Right lobe of liver (tissue), 6 donors: ENCODE data around the gene TRAPPC12. TPM values are rescaled to one million over a fixed set of nuclear protein-coding genes. Genes with fewer than 3 reads are reported as not detected.

ENCODE experiments used
- ATAC-seq, 4 donors: fragments of 200-7000 bp; cut with Tn5 transposase; one replicate each; pipeline ENCODE4 v1.9.1; 2020; ENCODE audit warnings: mild to moderate bottlenecking in 4 of 4, moderate library complexity in 4 of 4
- DNase-seq, 3 donors: peaks; one replicate each; pipeline ENCODE4 v3.0.0-alpha.2; 2020
- H3K27ac ChIP-seq, 3 donors: fragments of 200-600 bp; one replicate each; pipeline ENCODE4 v1.8.0; 2022
- H3K27me3 ChIP-seq, 2 donors: fragments of 200-600 bp; one replicate each; pipeline ENCODE4 v1.8.0; 2022
- H3K36me3 ChIP-seq, 4 donors: fragments of 200-600 bp; sonication (generic) in 1 of 4; one replicate each; pipeline versions ENCODE4 v1.5.1 to v1.8.0; 2017 to 2022; ENCODE audit warnings: control low read depth in 1 of 4
- H3K4me1 ChIP-seq, 4 donors: fragments of 200-600 bp; sonication (generic) in 1 of 4; one replicate each; pipeline versions ENCODE4 v1.5.1 to v1.8.0; 2017 to 2022; ENCODE audit warnings: control low read depth in 1 of 4
- H3K4me3 ChIP-seq, 3 donors: fragments of 200-600 bp; one replicate each; pipeline ENCODE4 v1.8.0; 2022
- H3K9me3 ChIP-seq, 4 donors: fragments of 200-600 bp; sonication (generic) in 1 of 4; one replicate each; pipeline versions ENCODE4 v1.5.1 to v1.8.0; 2017 to 2022; ENCODE audit warnings: control low read depth in 1 of 4
- CTCF ChIP-seq, 4 donors: fragments of 200-600 bp in 3 of 4; fragments of 450-650 bp in 1 of 4; IDR thresholded peaks; one replicate each; pipeline versions ENCODE4 v1.5.1 to v1.8.0; 2016 to 2022; ENCODE audit warnings: antibody characterized with exemption in 4 of 4, mild to moderate bottlenecking in 2 of 4
- POLR2A ChIP-seq: fragments of 450-650 bp; IDR thresholded peaks from one replicate; pipeline ENCODE4 v1.6.1; 2017; ENCODE audit warnings: antibody characterized with exemption, mild to moderate bottlenecking
- whole genome bisulfite sequencing: methylation state at CpG from one replicate; pipeline ENCODE4 v1.1.6; 2018; ENCODE audit warnings: low coverage, low lambda C conversion rate; ENCODE audit not compliant: insufficient coverage; ENCODE audit errors: missing lambda C conversion rate; 5-methylcytosine and 5-hydroxymethylcytosine counted together
- intact Hi-C, 2 donors: fragments of 100-400 bp; cut with DNase I; formaldehyde crosslinking; loops; one replicate each; pipeline versions ENCODE4 v1.11.2 to v1.14.1; 2022
- total RNA-seq, 6 experiments: library from RNA; depleted of rRNA in 2 of 6; stranded (reverse); fragments of >200 nt in 2 of 6; fragmentation: NEBNext Ultra II Directional in 3 of 6; extraction: Animal tissue kit (Norgen Biotek cat#: 25700) in 3 of 6; gene quantifications; one replicate each; pipeline versions ENCODE4 v1.1.0 to v1.2.4, GENCODE V29; 2016 to 2023
- donor health status: DM: no; HTN: yes; CAD: no.
- donor health status: DM: no; HTN: no; CAD: no.
- donor health status: DM: no; HTN: no; CAD: no.
- donor health status: DM: no; HTN: yes; CAD: no.
- donor health status: DM: no; HTN: yes; CAD: no.

TRAPPC12 gene
- total RNA-seq, 6 experiments from 2014 or later, result 39.2 to 92.4 (median 47.8) TPM

- Histone ChIP-seq H3K36me3 (no peaks in the 10 kb centered on the region), H3K9me3 (no peaks in the 10 kb centered on the region), H3K4me3 (no peak overlapping the region), H3K4me1 (peaks cover 0 to 8% (median 2%) of the 10 kb centered on the region in 4 donors), H3K27me3 (no peaks in the 10 kb centered on the region), H3K27ac (no peak overlapping the region)
- TF ChIP-seq POLR2A, result no peak
- no peak for TF ChIP-seq CTCF (IDR thresholded peaks at IDR 0.05)
- intact Hi-C loops, result no loop called here
- 96% methylated on average over 3 of the region's 11 CpGs for WGBS
- DNase-seq (no peak), ATAC-seq (no peak)
Measured at GRCh38 chr2:3485166-3485565, 105.7 kb downstream of the TRAPPC12 start.

- H3K4me3 ChIP-seq, result no peak overlapping the region
- H3K27ac ChIP-seq, result no peak overlapping the region
- no peaks in the 10 kb centered on the region for H3K4me1 ChIP-seq
- no peaks in the 10 kb centered on the region for H3K27me3 ChIP-seq
- H3K36me3 ChIP-seq, result no peaks in the 10 kb centered on the region
- TF ChIP-seq CTCF (IDR thresholded peaks at IDR 0.05) (no peak), POLR2A (no peak)
- DNase-seq, result peak in 1 of 3 donors; percentile 50
- WGBS, result 95% methylated on average over 14 of the region's 29 CpGs
- H3K9me3 ChIP-seq, result no peaks in the 10 kb centered on the region
- intact Hi-C loops, result no loop called here
- peak in 2 of 4 donors; percentile 13 to 34 for ATAC-seq
Measured at GRCh38 chr2:3486047-3487027, 106.8 kb downstream of the TRAPPC12 start.

GRCh38 chr2:3487028-3487425, 107.5 kb downstream of the TRAPPC12 start:
- peak in 1 of 4 donors; percentile 15 for ATAC-seq
- TF ChIP-seq POLR2A, result no peak
- no peak for TF ChIP-seq CTCF (IDR thresholded peaks at IDR 0.05)
- H3K27me3 ChIP-seq, result no peaks in the 10 kb centered on the region
- H3K4me3 ChIP-seq, result no peak overlapping the region
- no peaks in the 10 kb centered on the region for H3K4me1 ChIP-seq
- H3K36me3 ChIP-seq, result no peaks in the 10 kb centered on the region
- intact Hi-C loops, result no loop called here
- no peak overlapping the region for H3K27ac ChIP-seq
- no peaks in the 10 kb centered on the region for H3K9me3 ChIP-seq
- WGBS, result 96% methylated on average over 5 of the region's 9 CpGs
- DNase-seq, result peak in 1 of 3 donors; percentile 33

GRCh38 chr2:3487432-3487831, 107.9 kb downstream of the TRAPPC12 start:
- 60% methylated on average over 6 of the region's 10 CpGs for WGBS
- TF ChIP-seq CTCF (IDR thresholded peaks at IDR 0.05) (no peak), POLR2A (no peak)
- no peaks in the 10 kb centered on the region for H3K36me3 ChIP-seq
- H3K27ac ChIP-seq, result no peak overlapping the region
- no peaks in the 10 kb centered on the region for H3K4me1 ChIP-seq
- intact Hi-C loops, result no loop called here
- no peak overlapping the region for H3K4me3 ChIP-seq
- no peaks in the 10 kb centered on the region for H3K27me3 ChIP-seq
- H3K9me3 ChIP-seq, result no peaks in the 10 kb centered on the region
- ATAC-seq, result no peak
- peak in 1 of 3 donors; percentile 42 for DNase-seq
